Right lobe of liver (tissue), 4 donors: Measurements from ENCODE around the gene PCGF2.

Source experiments
- POLR2A ChIP-seq: fragments of 450-650 bp; IDR thresholded peaks from one replicate; pipeline ENCODE4 v1.6.1; 2017; ENCODE audit warnings: antibody characterized with exemption, mild to moderate bottlenecking
- TF ChIP-seq, protein P1 (sequence below), 4 donors: fragments of 200-600 bp in 3 of 4; fragments of 450-650 bp in 1 of 4; IDR thresholded peaks; one replicate each; pipeline versions ENCODE4 v1.5.1 to v1.8.0; 2016 to 2022; ENCODE audit warnings: antibody characterized with exemption in 4 of 4, mild to moderate bottlenecking in 2 of 4
- donor health status: DM: no; HTN: no; CAD: no.
- donor health status: DM: no; HTN: no; CAD: no.
- donor health status: DM: no; HTN: yes; CAD: no.

DNA sequence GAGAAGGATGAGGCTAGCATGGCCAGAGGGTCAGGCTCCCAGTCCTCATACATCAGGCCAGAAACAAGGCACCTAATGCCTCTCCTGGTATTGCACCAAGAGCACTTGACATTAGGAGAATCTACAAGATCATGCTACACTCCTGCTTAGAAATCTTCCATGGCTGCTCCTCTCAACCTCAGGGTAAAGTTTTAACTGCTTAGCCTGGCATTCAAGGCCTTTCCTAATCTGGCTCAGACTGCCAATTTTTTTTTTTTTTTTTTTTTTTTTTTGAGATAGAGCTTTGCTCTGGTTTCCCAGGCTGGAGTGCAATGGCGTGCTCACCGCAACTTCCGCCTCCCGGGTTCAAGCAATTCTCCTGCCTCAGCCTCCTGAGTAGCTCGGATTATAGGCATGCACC, 43.0 kb upstream of the PCGF2 start:
- TF ChIP-seq, protein P1, sequence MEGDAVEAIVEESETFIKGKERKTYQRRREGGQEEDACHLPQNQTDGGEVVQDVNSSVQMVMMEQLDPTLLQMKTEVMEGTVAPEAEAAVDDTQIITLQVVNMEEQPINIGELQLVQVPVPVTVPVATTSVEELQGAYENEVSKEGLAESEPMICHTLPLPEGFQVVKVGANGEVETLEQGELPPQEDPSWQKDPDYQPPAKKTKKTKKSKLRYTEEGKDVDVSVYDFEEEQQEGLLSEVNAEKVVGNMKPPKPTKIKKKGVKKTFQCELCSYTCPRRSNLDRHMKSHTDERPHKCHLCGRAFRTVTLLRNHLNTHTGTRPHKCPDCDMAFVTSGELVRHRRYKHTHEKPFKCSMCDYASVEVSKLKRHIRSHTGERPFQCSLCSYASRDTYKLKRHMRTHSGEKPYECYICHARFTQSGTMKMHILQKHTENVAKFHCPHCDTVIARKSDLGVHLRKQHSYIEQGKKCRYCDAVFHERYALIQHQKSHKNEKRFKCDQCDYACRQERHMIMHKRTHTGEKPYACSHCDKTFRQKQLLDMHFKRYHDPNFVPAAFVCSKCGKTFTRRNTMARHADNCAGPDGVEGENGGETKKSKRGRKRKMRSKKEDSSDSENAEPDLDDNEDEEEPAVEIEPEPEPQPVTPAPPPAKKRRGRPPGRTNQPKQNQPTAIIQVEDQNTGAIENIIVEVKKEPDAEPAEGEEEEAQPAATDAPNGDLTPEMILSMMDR (IDR thresholded peaks at IDR 0.05) = no peak
- TF ChIP-seq POLR2A = no peak
